ENCODE measurements around the gene LRRC26.
A peak's percentile ranks its signal among the peaks of the same experiment; 100 is the strongest.

The LRRC26 gene

GRCh38 chr9:137166380-137167229 lies 3.2 kb downstream of the LRRC26 start:
- no peak for DNase-seq

- no peak for DNase-seq
Measured at GRCh38 chr9:137165250-137165836, 4.5 kb downstream of the LRRC26 start.

GRCh38 chr9:137164370-137165249 lies 5.2 kb downstream of the LRRC26 start:
- DNase-seq, result no peak

- no peak for DNase-seq
Measured at GRCh38 chr9:137163805-137164204, 6.0 kb downstream of the LRRC26 start.

GRCh38 chr9:137163365-137163715 lies 6.5 kb downstream of the LRRC26 start:
- DNase-seq, result no peak

DNA sequence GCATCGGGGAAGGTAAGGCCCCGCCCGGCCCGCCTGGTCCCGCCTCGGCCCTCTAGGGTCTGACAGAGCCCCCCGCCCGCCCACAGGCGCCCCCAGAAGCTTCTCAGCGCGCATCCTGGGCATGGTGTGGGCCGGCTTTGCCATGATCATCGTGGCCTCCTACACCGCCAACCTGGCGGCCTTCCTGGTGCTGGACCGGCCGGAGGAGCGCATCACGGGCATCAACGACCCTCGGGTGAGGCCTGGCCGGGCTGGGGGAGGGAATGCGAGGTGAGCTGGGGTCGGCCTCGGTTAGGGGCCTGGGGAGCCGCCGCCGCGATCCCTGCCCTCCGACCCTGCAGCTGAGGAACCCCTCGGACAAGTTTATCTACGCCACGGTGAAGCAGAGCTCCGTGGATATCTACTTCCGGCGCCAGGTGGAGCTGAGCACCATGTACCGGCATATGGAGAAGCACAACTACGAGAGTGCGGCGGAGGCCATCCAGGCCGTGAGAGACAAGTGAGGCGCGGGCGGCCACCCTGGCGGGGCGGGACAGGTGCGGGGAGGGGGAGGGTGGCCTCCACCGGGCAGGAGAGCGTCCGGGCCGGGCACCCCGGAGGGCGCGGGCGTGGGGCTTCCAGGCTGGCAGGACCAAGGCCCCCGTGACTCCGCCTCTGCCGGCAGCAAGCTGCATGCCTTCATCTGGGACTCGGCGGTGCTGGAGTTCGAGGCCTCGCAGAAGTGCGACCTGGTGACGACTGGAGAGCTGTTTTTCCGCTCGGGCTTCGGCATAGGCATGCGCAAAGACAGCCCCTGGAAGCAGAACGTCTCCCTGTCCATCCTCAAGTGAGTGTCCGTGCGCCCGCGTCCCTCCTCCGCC lies 7.1 kb downstream of the LRRC26 start:
- no peak for DNase-seq

DNA sequence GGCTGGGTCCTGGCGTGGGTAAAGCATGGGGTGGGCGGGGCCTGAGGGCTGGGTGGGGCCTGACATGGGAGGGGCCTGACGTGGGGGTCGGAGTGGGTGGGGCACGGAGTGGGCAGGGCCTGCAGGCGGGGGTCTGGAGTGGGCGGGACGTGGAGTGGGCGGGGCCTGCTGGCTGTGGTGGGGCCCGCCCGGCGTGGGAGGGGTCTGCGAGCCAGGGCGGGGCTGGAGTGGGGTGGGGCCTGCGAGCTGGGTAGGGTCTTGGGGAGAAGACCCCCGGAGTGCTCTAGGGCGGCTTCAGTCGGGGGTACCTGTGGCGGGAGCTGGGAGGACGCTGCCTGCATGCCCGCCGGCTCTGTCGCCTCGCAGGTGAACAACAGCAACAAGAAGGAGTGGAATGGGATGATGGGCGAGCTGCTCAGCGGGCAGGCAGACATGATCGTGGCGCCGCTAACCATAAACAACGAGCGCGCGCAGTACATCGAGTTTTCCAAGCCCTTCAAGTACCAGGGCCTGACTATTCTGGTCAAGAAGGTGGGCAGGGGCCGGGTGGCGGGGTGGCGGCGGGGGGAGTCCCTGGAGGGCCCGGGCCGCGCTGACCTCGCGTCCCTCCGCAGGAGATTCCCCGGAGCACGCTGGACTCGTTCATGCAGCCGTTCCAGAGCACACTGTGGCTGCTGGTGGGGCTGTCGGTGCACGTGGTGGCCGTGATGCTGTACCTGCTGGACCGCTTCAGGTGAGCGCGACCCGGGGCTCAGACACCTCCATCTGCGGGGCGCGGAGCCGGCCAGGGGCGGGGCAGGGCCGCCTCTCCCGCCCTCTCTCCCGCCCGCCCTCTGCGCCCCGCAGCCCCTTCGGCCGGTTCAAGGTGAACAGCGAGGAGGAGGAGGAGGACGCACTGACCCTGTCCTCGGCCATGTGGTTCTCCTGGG lies 8.0 kb downstream of the LRRC26 start:
- DNase-seq, result no peak

DNA sequence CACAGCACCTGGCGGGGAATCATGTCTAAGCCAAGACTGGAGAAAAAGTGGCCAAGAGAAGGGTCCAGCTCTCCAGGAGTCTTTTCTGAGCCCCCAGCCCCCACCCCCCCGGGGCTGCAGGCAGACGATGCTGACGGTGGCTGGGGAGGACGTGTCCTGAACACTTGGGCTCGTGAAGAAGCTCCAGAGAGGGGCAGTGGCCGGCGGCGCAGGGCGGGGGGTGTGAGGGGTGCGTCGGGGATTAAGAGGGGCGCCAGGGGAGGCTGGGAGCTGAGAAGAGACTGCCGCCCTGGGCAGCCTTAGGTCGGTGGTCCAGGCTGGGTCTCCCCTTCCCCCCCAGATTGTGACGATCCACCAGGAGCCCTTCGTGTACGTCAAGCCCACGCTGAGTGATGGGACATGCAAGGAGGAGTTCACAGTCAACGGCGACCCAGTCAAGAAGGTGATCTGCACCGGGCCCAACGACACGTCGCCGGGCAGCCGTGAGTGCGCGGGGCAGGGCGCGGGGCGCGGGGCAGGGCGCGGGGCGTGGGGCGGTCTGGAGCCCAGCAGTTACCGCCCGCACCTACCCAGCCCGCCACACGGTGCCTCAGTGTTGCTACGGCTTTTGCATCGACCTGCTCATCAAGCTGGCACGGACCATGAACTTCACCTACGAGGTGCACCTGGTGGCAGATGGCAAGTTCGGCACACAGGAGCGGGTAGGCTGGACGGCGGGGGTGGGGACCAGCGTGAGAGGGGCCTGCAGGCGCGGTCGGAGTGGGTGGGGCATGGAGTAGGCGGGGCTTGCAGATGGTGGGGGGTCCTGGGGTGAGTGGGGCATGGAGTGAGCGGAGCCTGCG lies 8.9 kb downstream of the LRRC26 start:
- DNase-seq, result no peak

- DNase-seq, result no peak
Measured at GRCh38 chr9:137160054-137160425, 9.8 kb downstream of the LRRC26 start.

DNA sequence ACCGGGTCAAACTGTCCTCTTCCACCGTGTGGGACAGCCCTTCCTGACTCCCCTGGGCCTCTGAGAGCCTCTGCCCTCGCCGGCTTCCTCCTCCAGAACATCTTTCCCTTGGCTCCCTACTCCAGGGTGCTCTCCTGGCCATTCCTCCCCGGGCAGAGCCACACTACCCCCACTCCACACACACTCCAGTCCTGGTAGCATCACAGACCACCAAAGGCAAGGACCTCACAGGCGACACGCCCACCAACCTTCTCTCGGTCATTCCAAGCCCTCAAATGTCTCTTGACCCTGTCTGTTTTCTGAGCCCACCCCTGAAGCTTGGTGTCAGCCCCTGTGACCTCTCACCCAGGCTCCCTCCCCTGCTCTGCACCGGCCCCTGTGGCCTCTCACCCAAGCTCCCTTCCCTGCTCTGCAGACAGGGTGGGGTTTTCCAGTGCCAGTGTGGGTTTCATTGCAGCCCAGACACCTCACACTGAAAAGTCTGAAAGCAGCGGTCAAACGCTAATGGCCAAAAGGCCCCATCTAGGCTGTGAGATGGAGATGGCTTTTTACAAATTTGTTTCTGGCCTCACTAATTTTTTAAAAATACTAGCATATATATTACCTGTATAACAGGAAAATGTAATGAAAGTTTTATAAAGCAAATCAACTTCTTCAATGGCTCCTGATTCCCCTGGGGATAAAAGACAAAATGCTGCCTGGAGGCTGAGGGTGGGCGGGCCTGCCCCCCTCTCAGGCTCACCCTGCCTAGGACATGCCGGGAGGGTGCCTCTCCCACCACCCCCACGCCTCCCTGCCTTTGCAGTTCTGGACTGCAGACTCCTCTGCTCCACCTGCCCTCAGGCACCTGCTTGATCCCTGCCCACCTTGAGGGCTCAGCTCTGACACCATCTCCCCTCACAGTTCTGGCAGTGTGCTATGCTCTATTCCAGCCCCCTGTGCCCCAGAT lies 10.5 kb downstream of the LRRC26 start:
- DNase-seq, result no peak

GRCh38 chr9:137158625-137159024 lies 11.2 kb downstream of the LRRC26 start:
- DNase-seq, result no peak

GRCh38 chr9:137157618-137158415 lies 12.0 kb downstream of the LRRC26 start:
- no peak for DNase-seq

DNA sequence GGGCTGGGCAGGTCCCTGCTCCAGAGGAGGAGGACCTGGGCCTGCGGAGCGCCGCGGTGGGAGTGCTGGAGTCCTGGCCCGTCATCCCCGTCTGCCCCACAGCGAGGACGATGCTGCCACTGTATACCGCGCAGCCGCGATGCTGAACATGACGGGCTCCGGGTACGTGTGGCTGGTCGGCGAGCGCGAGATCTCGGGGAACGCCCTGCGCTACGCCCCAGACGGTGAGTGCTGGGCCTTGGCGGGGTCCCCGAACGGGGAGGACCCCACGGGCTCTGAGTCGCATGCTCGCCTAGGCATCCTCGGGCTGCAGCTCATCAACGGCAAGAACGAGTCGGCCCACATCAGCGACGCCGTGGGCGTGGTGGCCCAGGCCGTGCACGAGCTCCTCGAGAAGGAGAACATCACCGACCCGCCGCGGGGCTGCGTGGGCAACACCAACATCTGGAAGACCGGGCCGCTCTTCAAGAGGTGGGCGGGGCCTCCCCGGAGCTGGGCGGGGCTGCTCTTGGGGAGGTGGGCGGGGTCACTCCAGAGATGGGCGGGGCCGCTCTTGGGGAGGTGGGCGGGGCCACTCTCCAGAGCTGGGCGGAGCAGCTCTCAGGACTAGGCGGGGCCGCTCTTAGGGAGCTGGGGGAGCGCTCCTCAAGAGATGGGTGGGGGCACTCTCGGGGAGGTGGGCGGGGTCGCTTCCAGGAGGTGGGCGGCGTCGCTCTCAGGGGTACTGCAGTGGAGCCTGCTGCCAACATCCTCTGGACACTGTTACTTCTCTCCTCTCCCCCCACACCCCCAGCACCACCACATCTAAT lies 13.1 kb downstream of the LRRC26 start:
- DNase-seq, result peak in 1 of 2 experiments; percentile 11

GRCh38 chr9:137152844-137153405 lies 16.9 kb downstream of the LRRC26 start:
- DNase-seq, result no peak

DNA sequence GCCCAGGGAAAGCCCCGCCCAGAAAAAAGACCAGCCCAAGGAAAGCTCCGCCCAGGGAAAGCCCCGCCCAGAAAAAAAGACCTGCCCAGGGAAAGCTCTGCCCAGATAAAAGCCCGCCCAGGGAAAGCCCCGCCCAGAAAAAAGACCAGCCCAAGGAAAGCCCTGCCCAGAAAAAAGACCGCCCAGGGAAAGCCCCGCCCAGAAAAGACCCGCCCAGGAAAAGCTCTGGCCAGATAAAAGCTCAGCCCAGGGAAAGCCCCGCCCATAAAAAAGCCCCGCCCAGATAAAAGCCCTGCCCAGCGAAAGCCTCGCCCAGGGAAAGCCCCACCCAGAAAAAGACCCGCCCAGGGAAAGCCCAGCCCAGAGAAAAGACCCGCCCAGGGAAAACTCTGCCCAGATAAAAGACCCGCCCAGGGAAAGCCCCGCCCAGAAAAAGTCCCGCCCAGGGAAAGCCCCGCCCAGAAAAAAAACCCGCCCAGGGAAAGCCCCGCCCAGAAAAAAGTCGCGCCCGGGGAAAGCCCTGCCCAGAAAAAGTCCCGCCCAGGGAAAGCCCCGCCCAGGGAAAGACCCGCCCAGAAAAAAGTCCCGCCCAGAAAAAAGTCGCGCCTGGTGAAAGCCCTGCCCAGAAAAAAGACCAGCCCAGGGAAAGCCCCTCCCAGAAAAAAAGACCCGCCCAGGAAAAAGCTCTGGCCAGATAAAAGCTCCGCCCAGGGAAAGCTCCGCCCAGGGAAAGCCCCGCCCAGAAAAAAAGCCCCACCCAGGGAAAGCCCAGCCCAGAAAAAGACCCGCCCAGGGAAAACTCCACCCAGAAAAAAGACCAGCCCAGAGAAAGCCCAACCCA lies 19.0 kb downstream of the LRRC26 start:
- no peak for DNase-seq

GRCh38 chr9:137149942-137150616 lies 19.8 kb downstream of the LRRC26 start:
- DNase-seq, result no peak
